Muscle layer of colon (tissue), 2 donors: ENCODE measurements around the gene RNASE2.

Experiments
- H3K27ac ChIP-seq: one replicate; pipeline ENCODE4 v1.7.0; 2013; ENCODE audit warnings: low read depth, mild to moderate bottlenecking, low read length, moderate library complexity
- H3K27me3 ChIP-seq, 2 donors: one replicate each; pipeline ENCODE4 v1.7.0; 2013; ENCODE audit warnings: low read length in 2 of 2, mild to moderate bottlenecking in 2 of 2; ENCODE audit not compliant: insufficient read depth in 2 of 2, control insufficient read depth in 1 of 2
- H3K36me3 ChIP-seq: one replicate; pipeline ENCODE4 v1.7.0; 2013; ENCODE audit warnings: mild to moderate bottlenecking, low read length; ENCODE audit not compliant: insufficient read depth
- H3K4me1 ChIP-seq: one replicate; pipeline ENCODE4 v1.7.0; 2013; ENCODE audit warnings: mild to moderate bottlenecking, low read length; ENCODE audit not compliant: insufficient read depth
- H3K4me3 ChIP-seq, 2 donors: one replicate each; pipeline ENCODE4 v1.7.0; 2013; ENCODE audit warnings: low read length in 2 of 2, low read depth in 1 of 2, mild to moderate bottlenecking in 1 of 2, moderate library complexity in 1 of 2
- H3K9ac ChIP-seq: one replicate; pipeline ENCODE4 v1.7.0; 2013; ENCODE audit warnings: low read length
- H3K9me3 ChIP-seq: one replicate; pipeline ENCODE4 v1.7.0; 2013; ENCODE audit warnings: mild to moderate bottlenecking, low read length
- donor health status: abdominal sarcoma.
- donor health status: Adenocarcinoma of cecum.

Gene RNASE2

DNA sequence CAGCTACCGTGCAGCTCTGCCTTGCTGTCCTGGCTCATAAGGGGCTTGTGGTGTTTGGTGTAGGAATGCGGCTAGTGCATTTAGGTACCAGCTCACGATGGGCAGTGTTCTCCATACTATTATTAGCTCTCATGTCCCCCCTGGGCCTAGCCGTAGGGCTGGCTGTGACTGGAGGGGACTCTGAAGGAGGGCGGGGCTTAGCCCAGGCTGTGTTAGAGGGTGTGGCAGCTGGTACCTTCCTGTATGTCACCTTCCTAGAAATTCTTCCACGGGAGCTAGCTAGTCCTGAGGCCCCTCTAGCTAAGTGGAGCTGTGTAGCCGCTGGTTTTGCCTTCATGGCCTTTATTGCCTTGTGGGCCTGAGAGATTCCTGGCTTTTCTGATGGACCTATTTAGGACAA, 45.9 kb downstream of the RNASE2 start:
- no peak overlapping the region for H3K9ac ChIP-seq
- H3K27me3 ChIP-seq = no peaks in the 10 kb centered on the region
- H3K27ac ChIP-seq = no peak overlapping the region
- H3K9me3 ChIP-seq = no peaks in the 10 kb centered on the region
- H3K4me3 ChIP-seq = no peak overlapping the region
- peaks cover 4% of the 10 kb centered on the region for H3K4me1 ChIP-seq
- peaks cover 13% of the 10 kb centered on the region for H3K36me3 ChIP-seq

DNA sequence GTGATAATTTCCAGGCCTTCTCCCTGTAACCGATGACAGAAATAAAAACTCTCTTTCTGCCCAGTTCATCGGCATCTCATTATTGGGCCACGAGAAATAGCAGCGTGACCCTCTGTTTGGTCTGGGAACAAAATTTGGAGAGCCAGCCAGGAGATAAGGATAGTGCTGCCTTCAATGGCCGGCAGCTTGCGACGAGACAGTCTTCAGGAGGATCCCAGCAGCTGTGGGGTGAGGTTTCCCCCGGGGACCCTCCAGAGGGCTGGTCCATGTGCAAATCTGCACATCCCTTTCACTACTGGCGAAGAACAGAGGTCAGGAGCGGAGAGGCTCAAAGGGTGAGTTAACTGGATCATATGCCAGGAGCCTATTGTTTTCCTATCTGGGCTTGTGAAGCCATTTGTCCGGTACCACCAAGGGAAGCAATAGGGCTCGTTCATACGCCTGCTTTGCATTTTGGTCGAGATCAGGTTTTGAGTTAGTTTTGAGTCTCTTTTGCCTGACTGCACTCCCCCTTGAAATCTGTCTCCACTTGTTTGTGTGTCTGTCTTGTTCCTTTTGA, 48.6 kb downstream of the RNASE2 start:
- no peaks in the 10 kb centered on the region for H3K9me3 ChIP-seq
- H3K27ac ChIP-seq = no peak overlapping the region
- H3K9ac ChIP-seq = no peak overlapping the region
- peaks cover 2% of the 10 kb centered on the region for H3K4me1 ChIP-seq
- no peaks in the 10 kb centered on the region for H3K27me3 ChIP-seq
- H3K4me3 ChIP-seq = no peak overlapping the region
- no peaks in the 10 kb centered on the region for H3K36me3 ChIP-seq
